H4 (cell line): Measurements from ENCODE around the gene RALGPS2. TPM values are rescaled to one million over a fixed set of nuclear protein-coding genes. Genes with fewer than 3 reads are reported as not detected.

Experiments used
- DNase-seq: peaks from one replicate; pipeline ENCODE4 v3.0.0-alpha.2; 2015; ENCODE audit warnings: low spot score
- total RNA-seq: library from RNA; depleted of rRNA; stranded (reverse); fragments of >200 nt; shearing (Covaris generic); gene quantifications from 2 replicates; pipeline ENCODE4 v1.2.3, GENCODE V29; 2014; rRNA removed

Gene RALGPS2
- total RNA-seq = 3.5 and 9.5 TPM in 2 replicates

DNA sequence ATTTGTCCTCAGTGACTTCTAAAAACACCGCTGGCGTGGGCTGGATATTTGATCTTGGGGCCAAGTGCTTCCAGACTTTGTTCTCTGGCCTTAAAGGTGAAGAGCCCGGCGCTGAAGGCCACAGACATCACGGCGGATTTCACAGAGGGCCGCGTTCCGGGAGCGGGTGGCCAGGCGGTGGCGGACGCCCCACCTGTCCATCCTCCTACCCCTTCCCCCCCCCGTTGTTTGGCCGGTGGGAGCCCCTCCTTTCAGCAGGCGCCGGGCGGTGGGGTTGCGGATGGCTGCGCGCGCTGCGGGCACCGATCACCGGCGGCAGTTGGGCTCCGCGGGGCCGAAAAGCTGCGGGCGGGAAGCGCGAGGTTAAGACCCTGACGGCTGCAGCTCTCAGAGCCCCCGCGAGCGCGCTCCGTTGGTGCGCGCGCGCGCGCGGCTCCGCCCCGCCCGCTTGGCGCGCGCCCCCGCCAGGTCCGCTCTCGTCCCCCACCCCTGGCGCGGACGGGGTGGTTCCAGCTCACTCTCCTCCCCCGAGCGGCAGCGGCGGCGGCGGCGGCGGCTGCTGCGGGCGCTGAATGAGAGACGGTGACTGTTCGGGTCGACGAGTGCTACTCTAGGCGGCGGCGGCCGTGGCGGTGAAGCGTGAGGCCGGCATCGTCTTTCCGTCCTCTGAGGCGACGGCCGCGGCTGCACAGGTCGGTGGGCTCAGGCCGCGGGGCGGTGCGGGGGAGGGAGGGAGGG, at the start of gene RALGPS2:
Gene RALGPS2, plus strand, starts transcription at position 517 of the 738 bp plus-strand sequence. CDS start 51,521 bp downstream, outside the sequence.
- DNase-seq = peak; percentile 25

DNA sequence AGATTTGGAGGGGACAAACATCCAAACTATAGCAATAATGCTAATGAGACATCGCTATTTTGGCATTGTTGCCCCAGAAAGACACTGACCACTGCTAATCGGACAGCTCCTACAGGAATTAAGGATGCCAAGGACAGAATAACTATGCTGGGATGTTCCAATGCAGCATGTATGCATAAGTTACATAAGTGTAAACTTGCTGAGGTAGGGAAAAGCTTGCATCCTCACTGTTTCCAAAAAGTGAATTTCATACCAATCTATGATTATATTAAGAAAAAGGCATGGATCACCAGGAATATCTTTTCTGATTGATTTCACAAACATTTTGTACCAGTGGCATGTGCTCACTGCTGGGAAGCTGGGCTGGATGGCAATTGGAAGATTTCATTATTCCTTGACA, 45.8 kb upstream of the RALGPS2 start:
- DNase-seq = no peak

GRCh38 chr1:178682429-178682828, 42.6 kb upstream of the RALGPS2 start:
- DNase-seq = no peak

DNA sequence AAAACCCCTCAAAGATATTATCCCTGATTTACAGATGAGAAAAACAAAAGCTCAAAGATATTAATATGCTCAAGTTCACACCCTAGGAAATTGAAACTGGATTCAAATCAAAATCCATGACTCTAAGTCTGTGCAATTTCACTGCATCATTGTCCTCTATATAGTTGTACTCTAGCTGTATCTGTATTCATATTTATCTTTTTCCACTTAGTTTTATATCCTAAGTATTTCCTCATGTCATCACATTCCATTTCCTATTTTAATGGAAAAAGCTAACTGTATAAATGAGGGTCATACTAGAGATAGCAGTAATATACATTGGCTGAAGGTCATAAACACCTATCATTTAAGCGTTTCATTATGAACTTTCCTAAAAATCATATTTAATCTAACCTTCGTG, 42.2 kb upstream of the RALGPS2 start:
- DNase-seq = no peak

DNA sequence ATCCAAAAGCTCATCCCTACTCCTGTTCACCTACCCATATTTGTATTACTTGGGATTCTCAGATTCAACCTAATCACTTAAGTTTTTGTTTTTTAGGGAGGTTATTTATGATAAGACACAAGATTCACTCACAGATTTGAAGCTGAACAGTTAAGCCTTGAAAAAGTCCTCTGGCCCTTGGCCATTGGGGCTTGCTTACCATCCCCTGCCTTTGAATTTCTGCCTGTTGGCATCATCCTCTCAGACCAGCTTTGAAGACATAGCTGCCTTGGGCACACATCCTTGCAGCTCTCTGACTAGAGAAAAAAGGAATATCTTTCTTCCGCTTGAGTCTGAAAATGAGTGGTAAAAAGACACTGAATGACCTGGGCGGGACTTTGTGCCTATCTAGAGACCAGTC, 41.8 kb upstream of the RALGPS2 start:
- DNase-seq = no peak

DNA sequence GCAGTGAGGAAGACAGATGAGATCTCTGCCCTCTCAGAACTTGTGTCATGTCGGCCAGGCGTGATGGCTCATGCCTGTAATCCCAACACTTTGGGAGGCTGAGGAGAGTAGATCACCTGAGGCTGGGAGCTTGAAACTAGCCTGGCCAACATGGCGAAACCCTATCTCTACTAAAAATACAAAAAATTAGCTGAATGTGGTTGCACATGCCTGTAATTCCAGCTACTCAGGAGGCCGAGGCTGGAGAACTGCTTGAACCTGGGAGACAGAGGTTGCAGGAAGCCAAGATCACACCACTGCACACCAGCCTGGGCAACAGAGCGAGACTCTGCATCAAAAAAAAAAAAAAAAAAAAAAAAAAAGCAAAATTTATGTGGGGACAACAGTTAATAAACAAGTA, 40.9 kb upstream of the RALGPS2 start:
- DNase-seq = no peak

DNA sequence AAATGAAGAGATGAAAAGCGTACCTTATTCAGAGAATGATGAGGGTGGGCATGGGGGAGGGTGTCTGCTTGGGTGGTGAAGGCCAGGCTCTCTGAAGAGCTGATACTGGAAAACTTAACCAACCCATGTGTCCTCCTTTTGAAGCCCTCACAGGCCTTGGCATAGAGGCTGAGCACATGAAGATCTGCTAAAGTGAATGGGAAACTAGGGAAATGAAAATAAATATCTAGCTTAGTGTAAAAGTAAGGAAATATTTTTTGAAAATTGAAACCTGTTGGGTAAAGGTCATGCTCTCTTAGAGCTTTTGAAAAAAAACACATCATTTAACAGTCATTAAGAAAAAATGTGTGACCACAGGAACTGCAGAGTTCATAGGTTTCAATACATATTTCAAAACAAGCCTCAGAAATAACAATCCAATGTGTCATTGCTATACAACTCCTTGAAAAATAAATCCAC, 40.5 kb upstream of the RALGPS2 start:
- DNase-seq = peak; percentile 43

- no peak for DNase-seq
Observed at GRCh38 chr1:178686407-178686806, 38.6 kb upstream of the RALGPS2 start.

DNA sequence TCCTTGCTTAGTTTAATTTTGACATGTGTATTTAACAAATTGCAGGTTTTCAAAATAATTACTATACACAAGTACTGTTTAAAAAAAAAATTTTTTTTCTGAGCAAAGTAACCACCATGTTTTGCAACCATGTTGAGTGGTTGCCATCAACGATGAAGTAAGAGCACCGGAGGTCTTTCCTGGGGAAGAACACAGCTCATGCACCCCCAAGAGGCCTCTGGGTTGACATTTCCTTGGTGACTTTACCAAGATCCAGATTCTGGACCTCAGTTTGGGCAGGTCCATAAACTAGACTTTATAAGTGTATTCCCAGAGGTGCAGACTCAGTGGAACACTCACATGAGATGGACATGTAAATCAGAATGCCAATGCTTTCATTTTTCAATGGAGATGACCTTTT, 36.8 kb upstream of the RALGPS2 start:
- no peak for DNase-seq

DNA sequence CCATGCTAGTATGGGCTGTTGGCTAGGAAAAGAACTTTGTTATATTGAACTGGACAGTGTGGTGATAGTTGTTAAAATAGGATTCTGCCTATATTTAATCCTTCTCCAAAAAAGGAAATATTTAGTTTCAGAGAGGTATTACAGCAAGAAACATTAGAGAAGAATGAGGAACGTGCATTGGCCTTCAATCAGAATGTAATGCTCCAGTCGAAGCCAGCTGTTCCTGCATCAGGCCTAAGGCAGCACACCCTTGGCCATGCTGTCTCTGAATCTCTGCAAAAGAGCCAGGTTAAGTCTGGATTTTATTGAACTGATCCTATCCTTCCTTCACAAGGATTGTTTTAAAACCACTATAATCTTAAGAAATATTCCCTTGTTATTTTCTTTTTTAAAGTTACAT, 35.3 kb upstream of the RALGPS2 start:
- no peak for DNase-seq

DNA sequence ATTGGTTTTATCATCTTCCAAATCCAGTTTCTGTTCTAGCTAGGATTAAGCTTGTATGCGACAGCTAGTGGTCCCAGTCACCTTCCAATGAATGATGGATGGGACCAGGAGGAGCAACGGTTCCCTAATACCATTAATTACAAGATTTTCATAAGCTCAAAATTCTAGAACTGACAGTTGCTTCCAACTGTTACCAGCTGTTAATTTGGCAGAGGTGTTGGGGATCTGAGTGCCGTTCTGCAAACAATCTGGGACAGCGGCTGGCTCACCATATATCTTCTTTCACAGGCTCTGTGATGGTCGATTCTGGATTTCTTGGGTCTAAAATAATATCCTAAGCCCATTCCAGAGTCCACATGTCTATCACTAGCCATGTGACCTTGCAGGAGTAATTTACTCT, 34.5 kb upstream of the RALGPS2 start:
- DNase-seq = no peak

GRCh38 chr1:178692564-178693327, 32.3 kb upstream of the RALGPS2 start:
- DNase-seq = no peak

DNA sequence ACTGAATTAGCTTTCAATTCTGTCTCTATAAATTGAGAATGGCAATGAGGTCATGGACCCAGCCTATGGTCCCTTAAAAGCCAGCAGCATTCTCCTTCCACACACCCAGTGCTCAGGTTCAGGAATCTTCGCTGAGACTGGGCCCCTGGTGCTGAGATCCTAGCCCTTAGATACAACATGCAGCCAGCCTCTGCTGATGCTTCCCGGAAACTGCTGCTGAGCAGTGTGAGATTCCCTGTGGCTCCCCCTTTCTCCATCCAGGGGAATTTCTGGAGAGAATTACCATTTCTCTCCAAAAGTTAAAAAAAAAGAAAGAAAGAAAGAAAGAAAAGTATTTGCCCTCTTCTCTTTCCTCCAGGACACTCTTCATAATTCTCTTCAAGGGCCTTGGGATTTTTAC, 31.7 kb upstream of the RALGPS2 start:
- peak; percentile 29 for DNase-seq

DNA sequence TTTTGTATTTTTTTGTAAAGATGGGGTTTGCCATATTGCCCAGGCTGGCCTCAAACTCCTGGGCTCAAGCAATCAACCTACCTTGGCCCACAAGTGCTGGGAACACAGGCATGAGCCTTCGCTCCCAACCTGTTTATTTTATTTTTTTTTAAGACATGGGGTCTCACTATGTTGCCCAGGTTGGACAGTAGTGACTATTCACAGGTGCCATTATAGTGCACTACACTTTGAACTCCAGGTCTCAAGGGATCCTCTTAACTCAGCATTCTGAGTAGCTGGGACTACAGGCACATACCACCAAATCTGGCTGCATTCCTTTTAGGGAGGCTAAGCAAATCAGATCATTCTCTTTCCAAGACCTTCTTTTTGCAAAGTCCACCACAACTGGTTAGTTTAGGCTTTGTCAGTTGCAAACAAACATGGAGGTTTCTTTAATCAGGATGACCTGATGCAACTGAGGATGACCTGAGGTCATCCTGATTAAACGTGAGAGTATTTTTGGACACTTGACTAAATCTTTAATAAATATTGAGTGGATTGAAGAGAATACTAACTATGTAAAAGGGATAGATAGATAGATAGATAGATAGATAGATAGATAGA, 30.0 kb upstream of the RALGPS2 start:
- DNase-seq = no peak

DNA sequence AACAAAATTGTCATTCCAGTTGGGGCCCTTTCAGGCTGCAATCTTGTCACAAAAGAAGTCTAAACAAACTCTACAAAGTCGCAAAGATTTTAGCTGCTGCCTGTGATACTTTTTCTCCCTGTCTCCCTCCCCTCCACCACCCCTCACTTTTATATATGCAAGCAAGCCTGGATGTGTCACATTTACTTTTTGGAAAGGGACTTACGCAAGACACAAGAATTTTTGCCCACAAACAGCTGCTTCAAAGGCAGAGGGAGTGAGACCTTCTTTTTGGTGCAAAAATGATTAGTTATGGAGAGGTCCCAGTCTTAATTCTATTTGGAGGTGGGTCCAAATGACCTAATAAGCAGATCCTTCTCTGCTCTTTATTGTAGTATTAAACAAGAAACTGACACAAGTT, 22.9 kb upstream of the RALGPS2 start:
- DNase-seq = peak; percentile 34

DNA sequence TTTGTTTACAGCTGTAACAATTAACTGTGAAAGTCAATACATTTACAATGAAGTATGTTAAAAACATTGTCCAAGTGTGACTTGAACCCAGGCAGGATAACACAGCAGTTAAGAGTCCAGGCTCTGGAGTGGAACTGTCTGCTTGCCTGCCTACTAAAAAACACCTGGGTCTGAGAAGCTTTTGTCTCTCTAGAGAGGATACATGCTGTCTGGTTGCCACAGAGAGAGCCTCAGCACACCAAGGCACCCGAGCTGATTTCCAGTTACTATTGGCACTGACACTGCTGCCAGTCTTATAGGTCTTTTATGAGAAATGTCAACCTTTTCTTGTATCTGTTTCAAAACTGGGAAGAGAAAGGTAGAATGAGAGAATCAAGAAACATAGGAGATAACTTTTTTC, 20.2 kb upstream of the RALGPS2 start:
- DNase-seq = no peak

GRCh38 chr1:178706432-178706831, 18.6 kb upstream of the RALGPS2 start:
- DNase-seq = no peak

DNA sequence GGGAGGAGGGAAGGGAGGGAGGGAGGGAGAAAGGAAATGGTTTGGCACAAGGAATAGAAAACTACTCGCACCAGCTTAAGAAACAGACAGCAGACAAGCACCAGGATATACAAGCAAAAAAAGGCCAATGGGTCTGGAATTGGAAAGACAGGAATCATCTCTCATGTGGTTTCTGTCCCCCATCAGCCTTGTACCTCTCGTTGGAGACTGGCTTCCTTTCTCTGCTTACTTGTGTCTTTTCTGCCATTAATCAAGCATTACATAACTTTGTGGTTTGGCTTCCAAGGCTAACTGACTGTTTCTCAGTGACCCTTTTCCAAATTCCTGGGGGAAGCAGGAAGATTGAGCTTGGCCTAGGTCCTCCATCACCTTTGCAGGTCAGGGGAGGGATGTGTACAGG, 11.8 kb upstream of the RALGPS2 start:
- DNase-seq = peak; percentile 23

GRCh38 chr1:178714453-178714852, 10.6 kb upstream of the RALGPS2 start:
- peak; percentile 11 for DNase-seq

GRCh38 chr1:178716111-178716510, 8.9 kb upstream of the RALGPS2 start:
- DNase-seq = no peak

DNA sequence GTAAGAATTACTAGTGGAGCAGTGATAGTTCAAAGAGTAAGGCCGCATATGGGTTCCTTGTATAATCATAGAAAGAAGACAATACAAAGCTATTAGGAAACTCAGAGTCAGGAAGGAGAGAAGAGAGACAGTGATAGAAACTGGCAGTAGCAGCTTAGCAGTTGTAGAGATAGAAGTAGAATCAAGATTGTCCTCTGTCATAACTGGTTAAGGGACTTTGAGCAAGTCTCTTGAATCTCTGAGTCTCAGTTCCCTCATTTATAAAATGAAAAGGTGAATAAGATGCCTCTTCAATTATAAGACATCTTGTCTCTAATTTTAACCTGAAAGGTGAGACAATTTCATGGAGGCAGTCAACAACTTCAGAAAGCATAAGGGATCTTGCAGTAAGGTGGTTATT, 6.5 kb upstream of the RALGPS2 start:
- no peak for DNase-seq

- DNase-seq = no peak
Observed at GRCh38 chr1:178723546-178723945, 1.5 kb upstream of the RALGPS2 start.

GRCh38 chr1:178724376-178724727, 692 bp upstream of the RALGPS2 start:
- DNase-seq = no peak
